DMS79 (cell line): ENCODE results near the gene MGAT2.
"Not testable (repeated sequence)": the region's sequence is repeated elsewhere in the genome, so short reads cannot be mapped to it uniquely, and the experiment has no call there.

Source experiments
- DNase-seq: peaks from one replicate; lab custom pipeline; 2025; lab: John Stamatoyannopoulos, UW

The MGAT2 gene

DNA sequence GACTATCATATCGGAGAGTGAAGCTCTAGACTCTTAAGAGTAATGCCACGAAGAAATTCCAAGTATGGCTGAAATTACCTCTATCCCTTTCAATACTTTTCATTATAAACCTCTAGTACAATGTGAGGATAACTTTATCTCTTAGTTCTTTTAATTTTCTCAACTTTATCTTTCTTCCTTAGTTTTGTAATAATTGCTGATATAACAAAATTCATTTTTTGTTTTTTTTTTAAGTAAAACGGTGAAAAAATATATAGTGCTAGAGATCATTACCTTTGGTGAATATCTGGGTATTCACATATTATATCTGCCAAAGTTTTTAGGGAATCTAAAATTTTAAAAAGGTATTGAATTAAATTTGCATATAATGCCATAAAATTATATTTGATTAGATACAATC, 33.9 kb downstream of the MGAT2 start:
- no peak for DNase-seq

DNA sequence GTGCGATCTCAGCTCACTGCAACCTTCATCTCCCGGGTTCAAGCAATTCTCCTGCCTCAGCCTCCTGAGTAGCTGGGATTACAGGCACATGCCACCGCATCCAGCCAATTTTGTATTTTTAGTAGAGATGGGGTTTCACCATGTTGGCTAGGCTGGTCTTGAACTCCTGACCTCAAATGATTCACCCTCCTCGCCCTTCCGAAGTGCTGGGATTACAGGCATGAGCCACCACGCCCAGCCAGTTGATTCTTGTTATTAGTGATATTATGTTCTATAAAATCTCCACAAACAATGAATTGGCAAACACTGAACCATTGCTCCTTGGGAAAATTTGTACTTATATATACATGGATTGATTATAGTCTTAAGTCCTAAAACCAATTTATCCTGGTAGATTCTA, 36.9 kb downstream of the MGAT2 start:
- DNase-seq, result not testable (repeated sequence)

DNA sequence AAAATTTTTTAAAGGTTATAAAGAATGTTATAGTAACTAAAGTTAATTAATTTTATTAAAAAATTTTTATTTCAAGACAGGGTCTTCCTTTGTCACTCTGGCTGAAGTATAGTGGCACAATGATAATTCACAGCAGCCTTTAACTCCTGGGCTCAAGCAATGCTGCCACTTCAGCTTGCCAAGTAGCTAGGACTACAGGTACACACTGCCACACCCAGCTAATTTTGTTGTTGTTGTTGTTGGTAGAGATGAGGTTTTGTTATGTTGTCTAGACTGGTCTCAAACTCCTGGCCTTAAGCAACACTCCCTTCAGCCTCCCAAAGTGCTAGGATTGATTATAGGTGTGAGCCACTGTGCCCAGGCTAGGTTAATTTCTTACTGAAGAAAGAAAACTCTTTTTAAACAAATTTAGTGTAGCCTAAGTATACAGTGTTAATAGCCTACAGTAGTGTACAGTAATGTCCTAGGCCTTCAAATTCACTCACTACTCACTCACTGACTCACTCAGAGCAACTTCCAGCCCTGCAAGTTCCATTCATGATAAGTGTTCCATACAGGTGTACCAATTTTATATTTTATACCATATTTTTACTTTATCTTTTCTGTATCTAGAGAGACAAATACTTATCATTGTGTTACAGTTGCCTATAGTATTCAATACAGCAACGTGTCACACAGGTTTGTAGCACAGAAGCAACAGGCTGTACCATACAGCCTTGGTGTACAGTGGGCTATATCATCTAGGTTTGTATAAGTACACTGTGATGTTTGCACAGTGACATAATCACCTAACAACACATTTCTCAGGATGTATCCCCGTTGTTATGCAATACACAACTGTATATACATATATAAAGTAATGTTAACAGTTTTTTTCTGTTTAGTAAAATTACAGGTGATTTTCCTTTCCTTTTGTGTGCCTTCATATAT, 39.2 kb downstream of the MGAT2 start:
- no peak for DNase-seq

DNA sequence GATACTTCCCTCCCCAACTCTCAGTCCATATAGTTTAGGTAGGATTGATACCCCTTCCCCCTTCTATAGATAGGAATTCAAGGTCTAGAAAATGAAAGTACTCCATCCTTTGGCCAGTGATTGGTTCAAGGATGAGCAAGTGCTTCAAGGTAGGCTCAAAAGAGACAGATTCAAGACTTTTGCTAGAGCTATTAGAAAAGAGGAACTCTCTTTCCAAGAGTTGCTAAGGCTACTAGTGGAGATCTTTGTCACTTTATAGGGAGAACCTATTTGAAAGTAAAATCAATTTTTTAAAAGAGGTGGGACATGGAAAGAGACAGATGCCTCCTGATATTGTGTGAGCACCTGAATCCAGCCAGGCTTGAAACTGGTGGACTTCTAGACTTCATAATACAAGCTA, 49.9 kb downstream of the MGAT2 start:
- DNase-seq, result no peak
